ENCODE data around the gene LMO7. TPM values are rescaled to one million over a fixed set of nuclear protein-coding genes. Genes with fewer than 3 reads are reported as not detected.

Gene LMO7
- total RNA-seq, 1 donor from 2014 or later = 6.8 TPM

DNA sequence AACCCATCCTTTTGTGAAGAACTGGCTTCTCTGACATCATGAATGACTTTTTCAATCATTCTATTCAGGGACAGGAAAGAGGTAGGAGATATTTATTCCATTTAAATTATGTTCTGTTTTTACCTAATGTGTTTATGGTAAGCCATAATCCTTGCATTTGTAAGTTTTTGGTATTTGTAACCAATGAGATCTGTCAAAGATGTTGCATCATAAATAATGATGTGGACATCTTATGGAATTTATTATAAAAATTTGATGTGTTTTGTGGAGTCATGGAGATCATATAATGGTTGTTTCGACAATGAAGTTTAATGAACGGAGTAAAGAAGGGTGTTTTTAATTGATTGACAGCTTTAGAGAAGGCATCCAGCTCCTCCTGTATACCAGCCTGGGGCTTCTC, 67.6 kb downstream of the LMO7 start:
- Histone ChIP-seq H3K27me3 (no peaks in the 10 kb centered on the region), H3K4me2 (no peak overlapping the region), H4K20me1 (ENCODE audit: low read depth) (no peaks in the 10 kb centered on the region), H2AFZ (replicated peaks) (no peak overlapping the region), H3K36me3 (no peaks in the 10 kb centered on the region), H3K9me3 (ENCODE audit: low read depth) (no peaks in the 10 kb centered on the region), H3K4me1 (no peaks in the 10 kb centered on the region), H3F3A (ENCODE audit: low read depth) (no peaks in the 10 kb centered on the region), H3K79me2 (ENCODE audit: low read depth) (no peaks in the 10 kb centered on the region), H3K27ac (no peak overlapping the region), H3K9ac (no peak overlapping the region), H3K4me3 (no peak overlapping the region)
- H3K4me3 Mint-ChIP-seq = no peak overlapping the region
- no peaks in the 10 kb centered on the region for H3K36me3 Mint-ChIP-seq
- no peak overlapping the region for H3K27ac Mint-ChIP-seq
- H3K27me3 Mint-ChIP-seq (ENCODE audit: insufficient read depth, low read depth) = no peaks in the 10 kb centered on the region
- TF ChIP-seq EZH2phosphoT487 (IDR thresholded peaks at IDR 0.05) (no peak), EZH2 (IDR thresholded peaks at IDR 0.05) (no peak)
- TF ChIP-seq, protein P1, sequence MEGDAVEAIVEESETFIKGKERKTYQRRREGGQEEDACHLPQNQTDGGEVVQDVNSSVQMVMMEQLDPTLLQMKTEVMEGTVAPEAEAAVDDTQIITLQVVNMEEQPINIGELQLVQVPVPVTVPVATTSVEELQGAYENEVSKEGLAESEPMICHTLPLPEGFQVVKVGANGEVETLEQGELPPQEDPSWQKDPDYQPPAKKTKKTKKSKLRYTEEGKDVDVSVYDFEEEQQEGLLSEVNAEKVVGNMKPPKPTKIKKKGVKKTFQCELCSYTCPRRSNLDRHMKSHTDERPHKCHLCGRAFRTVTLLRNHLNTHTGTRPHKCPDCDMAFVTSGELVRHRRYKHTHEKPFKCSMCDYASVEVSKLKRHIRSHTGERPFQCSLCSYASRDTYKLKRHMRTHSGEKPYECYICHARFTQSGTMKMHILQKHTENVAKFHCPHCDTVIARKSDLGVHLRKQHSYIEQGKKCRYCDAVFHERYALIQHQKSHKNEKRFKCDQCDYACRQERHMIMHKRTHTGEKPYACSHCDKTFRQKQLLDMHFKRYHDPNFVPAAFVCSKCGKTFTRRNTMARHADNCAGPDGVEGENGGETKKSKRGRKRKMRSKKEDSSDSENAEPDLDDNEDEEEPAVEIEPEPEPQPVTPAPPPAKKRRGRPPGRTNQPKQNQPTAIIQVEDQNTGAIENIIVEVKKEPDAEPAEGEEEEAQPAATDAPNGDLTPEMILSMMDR (IDR thresholded peaks at IDR 0.05) = no peak
- H3K9me3 Mint-ChIP-seq = peaks cover 6% of the 10 kb centered on the region
- no peak for DNase-seq (ENCODE audit: low spot score)
- H3K4me1 Mint-ChIP-seq = no peaks in the 10 kb centered on the region

DNA sequence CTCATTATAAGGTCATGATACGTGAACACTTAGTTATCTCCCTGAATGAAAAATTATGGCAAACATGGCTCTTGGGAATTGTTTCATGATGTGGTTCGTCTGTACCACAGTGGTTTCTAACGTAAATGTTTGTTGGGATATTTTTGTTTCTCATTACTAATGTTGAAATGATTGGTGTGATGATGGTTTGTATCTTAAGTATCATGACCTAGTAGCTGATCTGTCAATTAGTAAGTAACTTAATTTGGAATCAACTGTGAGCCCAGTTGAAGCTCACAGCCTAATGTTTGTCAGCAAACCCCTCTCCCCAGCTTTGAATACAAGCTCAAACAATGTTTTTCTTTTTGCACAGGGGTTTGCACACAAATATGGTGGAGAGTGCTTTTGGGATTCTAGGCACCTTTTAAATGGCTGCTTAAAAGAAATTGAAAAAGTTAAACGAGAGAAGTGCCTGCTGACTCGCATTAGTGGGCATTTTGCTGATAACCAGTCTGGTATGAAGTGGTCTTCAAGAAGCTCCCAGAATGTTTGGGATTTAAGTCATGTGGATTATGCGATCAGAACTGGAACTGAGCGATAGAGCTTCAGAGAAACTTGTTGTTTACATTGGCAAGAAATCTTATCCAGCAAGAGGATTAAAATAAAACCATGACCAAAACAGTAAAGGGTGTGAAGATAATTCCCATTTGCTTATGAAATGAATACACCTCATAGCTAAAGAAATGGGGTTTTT, 68.2 kb downstream of the LMO7 start:
- H3K36me3 Mint-ChIP-seq = no peaks in the 10 kb centered on the region
- no peaks in the 10 kb centered on the region for H3K27me3 Mint-ChIP-seq (ENCODE audit: insufficient read depth, low read depth)
- no peak overlapping the region for H3K27ac Mint-ChIP-seq
- Histone ChIP-seq H3K36me3 (no peaks in the 10 kb centered on the region), H3F3A (ENCODE audit: low read depth) (no peaks in the 10 kb centered on the region), H3K9me3 (ENCODE audit: low read depth) (no peaks in the 10 kb centered on the region), H3K9ac (no peak overlapping the region), H3K79me2 (ENCODE audit: low read depth) (no peaks in the 10 kb centered on the region), H3K4me2 (no peak overlapping the region), H3K27ac (no peak overlapping the region), H3K4me3 (no peak overlapping the region), H2AFZ (replicated peaks) (no peak overlapping the region), H3K4me1 (no peaks in the 10 kb centered on the region), H3K27me3 (no peaks in the 10 kb centered on the region), H4K20me1 (ENCODE audit: low read depth) (no peaks in the 10 kb centered on the region)
- no peak for DNase-seq (ENCODE audit: low spot score)
- H3K4me1 Mint-ChIP-seq = no peaks in the 10 kb centered on the region
- H3K4me3 Mint-ChIP-seq = no peak overlapping the region
- peaks cover 5% of the 10 kb centered on the region for H3K9me3 Mint-ChIP-seq
- TF ChIP-seq EZH2phosphoT487 (IDR thresholded peaks at IDR 0.05) = no peak
- TF ChIP-seq, protein P1 (IDR thresholded peaks at IDR 0.05) = no peak

DNA sequence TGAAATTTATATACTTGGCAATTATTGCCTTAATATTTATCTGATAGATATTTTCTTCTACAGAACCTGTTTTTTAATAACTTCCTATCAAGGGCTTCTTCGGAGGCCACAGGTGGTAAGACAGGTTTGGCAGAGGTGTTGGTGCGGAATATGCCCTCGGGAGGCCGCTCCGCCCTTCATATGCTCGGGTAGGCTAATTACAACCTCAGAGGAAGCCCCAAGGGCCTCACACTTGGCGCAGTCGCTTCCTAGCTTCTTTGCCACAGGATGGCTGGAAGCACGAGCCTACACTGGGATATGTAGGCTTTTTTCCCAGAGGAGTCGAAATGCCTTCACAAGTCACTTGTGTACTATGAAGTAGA, 68.8 kb downstream of the LMO7 start:
- H3K4me1 ChIP-seq = no peaks in the 10 kb centered on the region
- H3K9me3 Mint-ChIP-seq = peaks cover 3% of the 10 kb centered on the region
- no peak overlapping the region for H3K4me2 ChIP-seq
- H3K4me3 Mint-ChIP-seq = no peak overlapping the region
- H3K36me3 Mint-ChIP-seq = no peaks in the 10 kb centered on the region
- H3F3A ChIP-seq (ENCODE audit: low read depth) = no peaks in the 10 kb centered on the region
- H3K27me3 ChIP-seq = no peaks in the 10 kb centered on the region
- H3K27ac Mint-ChIP-seq = no peak overlapping the region
- H4K20me1 ChIP-seq (ENCODE audit: low read depth) = no peaks in the 10 kb centered on the region
- no peak overlapping the region for H3K4me3 ChIP-seq
- no peaks in the 10 kb centered on the region for H3K36me3 ChIP-seq
- no peaks in the 10 kb centered on the region for H3K79me2 ChIP-seq (ENCODE audit: low read depth)
- no peak for DNase-seq (ENCODE audit: low spot score)
- TF ChIP-seq, protein P1 (IDR thresholded peaks at IDR 0.05) = no peak
- no peak for TF ChIP-seq EZH2phosphoT487 (IDR thresholded peaks at IDR 0.05)
- TF ChIP-seq EZH2 (IDR thresholded peaks at IDR 0.05) = no peak
- H3K9ac ChIP-seq = no peak overlapping the region
- no peaks in the 10 kb centered on the region for H3K27me3 Mint-ChIP-seq (ENCODE audit: insufficient read depth, low read depth)
- H3K9me3 ChIP-seq (ENCODE audit: low read depth) = no peaks in the 10 kb centered on the region
- no peak overlapping the region for H2AFZ ChIP-seq (replicated peaks)
- no peaks in the 10 kb centered on the region for H3K4me1 Mint-ChIP-seq
- H3K27ac ChIP-seq = no peak overlapping the region
